B cell (primary cell): ENCODE results near the gene SLC35B2.

Source experiments
- EZH2 ChIP-seq: IDR thresholded peaks from 2 replicates; pipeline ENCODE4 v1.6.1; 2012; ENCODE audit warnings: borderline replicate concordance, low read depth, mild to moderate bottlenecking, moderate library complexity, low read length; ENCODE audit not compliant: insufficient read depth, poor library complexity, severe bottlenecking
- TF ChIP-seq, protein P1 (sequence below): fragments of 200-600 bp; IDR thresholded peaks from one replicate; pipeline ENCODE4 v1.8.0; 2022; ENCODE audit warnings: antibody characterized with exemption, mild to moderate bottlenecking

DNA sequence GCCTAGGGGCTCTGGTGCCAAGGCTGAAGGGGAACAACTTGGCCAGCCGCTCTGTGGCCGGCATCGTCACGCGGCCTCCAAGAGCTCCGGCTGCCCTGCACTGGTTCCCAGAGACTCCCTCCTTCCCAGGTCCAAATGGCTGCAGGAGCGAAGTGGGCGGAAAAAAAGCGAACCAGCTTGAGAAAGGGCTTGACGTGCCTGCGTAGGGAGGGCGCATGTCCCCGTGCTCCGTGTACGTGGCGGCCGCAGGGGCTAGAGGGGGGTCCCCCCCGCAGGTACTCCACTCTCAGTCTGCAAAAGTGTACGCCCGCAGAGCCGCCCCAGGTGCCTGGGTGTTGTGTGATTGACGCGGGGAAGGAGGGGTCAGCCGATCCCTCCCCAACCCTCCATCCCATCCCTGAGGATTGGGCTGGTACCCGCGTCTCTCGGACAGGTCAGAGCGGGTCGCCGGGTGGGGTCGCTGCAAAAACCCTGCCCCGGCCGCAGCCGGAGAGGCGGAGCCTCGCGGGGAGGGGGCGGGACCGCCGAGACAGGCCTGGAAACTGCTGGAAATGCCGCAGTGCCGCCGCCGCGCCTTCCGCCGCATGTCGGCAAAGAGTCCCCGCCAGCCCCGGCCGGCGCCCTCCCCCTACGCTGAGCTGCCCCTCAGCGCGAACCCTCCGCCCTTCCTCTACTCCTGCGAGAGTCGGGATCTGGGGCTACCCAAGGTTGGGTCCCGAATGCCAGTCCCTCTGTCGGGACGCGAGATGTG, 11.2 kb downstream of the SLC35B2 start:
- no peak for TF ChIP-seq EZH2
- TF ChIP-seq, protein P1, sequence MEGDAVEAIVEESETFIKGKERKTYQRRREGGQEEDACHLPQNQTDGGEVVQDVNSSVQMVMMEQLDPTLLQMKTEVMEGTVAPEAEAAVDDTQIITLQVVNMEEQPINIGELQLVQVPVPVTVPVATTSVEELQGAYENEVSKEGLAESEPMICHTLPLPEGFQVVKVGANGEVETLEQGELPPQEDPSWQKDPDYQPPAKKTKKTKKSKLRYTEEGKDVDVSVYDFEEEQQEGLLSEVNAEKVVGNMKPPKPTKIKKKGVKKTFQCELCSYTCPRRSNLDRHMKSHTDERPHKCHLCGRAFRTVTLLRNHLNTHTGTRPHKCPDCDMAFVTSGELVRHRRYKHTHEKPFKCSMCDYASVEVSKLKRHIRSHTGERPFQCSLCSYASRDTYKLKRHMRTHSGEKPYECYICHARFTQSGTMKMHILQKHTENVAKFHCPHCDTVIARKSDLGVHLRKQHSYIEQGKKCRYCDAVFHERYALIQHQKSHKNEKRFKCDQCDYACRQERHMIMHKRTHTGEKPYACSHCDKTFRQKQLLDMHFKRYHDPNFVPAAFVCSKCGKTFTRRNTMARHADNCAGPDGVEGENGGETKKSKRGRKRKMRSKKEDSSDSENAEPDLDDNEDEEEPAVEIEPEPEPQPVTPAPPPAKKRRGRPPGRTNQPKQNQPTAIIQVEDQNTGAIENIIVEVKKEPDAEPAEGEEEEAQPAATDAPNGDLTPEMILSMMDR, result no peak
